GM03348 (cell line): ENCODE measurements around the gene KRT32.

Experiments
- DNase-seq: peaks from one replicate; pipeline ENCODE4 v3.0.0; 2012; ENCODE audit warnings: low spot score

KRT32 gene

GRCh38 chr17:41466988-41467387 is at the start of gene KRT32:
KRT32 (minus strand) TSS chr17:41467386; CDS start chr17:41467325, 61 bp downstream.
- DNase-seq, result no peak

GRCh38 chr17:41516830-41517283 is 49.7 kb upstream of the KRT32 start:
- DNase-seq, result no peak

GRCh38 chr17:41516147-41516829 is 49.1 kb upstream of the KRT32 start:
- DNase-seq, result no peak

- DNase-seq, result no peak
These were observed 46.0 kb upstream of the KRT32 start for GRCh38 chr17:41513168-41513547.

- no peak for DNase-seq
These were observed 45.5 kb upstream of the KRT32 start for GRCh38 chr17:41512546-41513167.

- DNase-seq, result no peak
These were observed 44.5 kb upstream of the KRT32 start for GRCh38 chr17:41511716-41512115.

GRCh38 chr17:41511116-41511515 is 43.9 kb upstream of the KRT32 start:
- DNase-seq, result no peak

- no peak for DNase-seq
These were observed 43.3 kb upstream of the KRT32 start for GRCh38 chr17:41510251-41511065.

- no peak for DNase-seq
These were observed 40.2 kb upstream of the KRT32 start for GRCh38 chr17:41507315-41507880.

- DNase-seq, result no peak
These were observed 38.9 kb upstream of the KRT32 start for GRCh38 chr17:41505809-41506767.

- no peak for DNase-seq
These were observed 38.0 kb upstream of the KRT32 start, which contains the start of gene KRT13 for GRCh38 chr17:41505007-41505808. KRT13 (minus strand) TSS chr17:41505612; CDS start chr17:41505550, 62 bp downstream.

- DNase-seq, result no peak
These were observed 37.2 kb upstream of the KRT32 start for GRCh38 chr17:41504246-41504977.

GRCh38 chr17:41503202-41503601 is 36.0 kb upstream of the KRT32 start:
- DNase-seq, result no peak

- DNase-seq, result peak; percentile 55
These were observed 33.1 kb upstream of the KRT32 start for GRCh38 chr17:41500131-41500911.

GRCh38 chr17:41499714-41500113 is 32.5 kb upstream of the KRT32 start:
- DNase-seq, result no peak

GRCh38 chr17:41498276-41498675 is 31.1 kb upstream of the KRT32 start:
- no peak for DNase-seq

- DNase-seq, result peak; percentile 95
These were observed 29.8 kb upstream of the KRT32 start for GRCh38 chr17:41496803-41497484.

- DNase-seq, result peak; percentile 54
These were observed 27.3 kb upstream of the KRT32 start for GRCh38 chr17:41494524-41494923.
